Measurements from ENCODE around the gene SYT1.

DNA sequence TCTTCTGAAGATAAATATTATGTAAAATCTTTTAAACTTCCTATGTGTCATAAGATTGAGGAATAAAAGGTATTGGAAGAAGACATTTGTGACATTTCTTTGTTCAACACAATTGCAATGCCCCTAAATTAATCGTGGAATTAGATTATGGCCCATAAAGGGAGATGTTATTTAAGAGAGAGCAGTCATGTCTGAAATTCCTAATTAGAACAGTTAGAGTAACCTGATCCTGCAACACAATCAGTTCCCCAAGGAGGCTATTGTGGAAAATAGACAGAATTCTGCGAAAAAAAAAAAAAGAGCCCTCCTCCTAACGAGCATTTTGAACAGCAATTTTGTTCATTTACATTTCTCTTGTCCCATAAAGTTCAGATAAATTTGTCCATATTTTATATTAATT, 486.7 kb downstream of the SYT1 start:
- no peak for TF ChIP-seq POLR2AphosphoS5 (IDR thresholded peaks at IDR 0.05; ENCODE audit: low read depth)
- TF ChIP-seq, protein P1, sequence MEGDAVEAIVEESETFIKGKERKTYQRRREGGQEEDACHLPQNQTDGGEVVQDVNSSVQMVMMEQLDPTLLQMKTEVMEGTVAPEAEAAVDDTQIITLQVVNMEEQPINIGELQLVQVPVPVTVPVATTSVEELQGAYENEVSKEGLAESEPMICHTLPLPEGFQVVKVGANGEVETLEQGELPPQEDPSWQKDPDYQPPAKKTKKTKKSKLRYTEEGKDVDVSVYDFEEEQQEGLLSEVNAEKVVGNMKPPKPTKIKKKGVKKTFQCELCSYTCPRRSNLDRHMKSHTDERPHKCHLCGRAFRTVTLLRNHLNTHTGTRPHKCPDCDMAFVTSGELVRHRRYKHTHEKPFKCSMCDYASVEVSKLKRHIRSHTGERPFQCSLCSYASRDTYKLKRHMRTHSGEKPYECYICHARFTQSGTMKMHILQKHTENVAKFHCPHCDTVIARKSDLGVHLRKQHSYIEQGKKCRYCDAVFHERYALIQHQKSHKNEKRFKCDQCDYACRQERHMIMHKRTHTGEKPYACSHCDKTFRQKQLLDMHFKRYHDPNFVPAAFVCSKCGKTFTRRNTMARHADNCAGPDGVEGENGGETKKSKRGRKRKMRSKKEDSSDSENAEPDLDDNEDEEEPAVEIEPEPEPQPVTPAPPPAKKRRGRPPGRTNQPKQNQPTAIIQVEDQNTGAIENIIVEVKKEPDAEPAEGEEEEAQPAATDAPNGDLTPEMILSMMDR (IDR thresholded peaks at IDR 0.05; ENCODE audit: insufficient read depth, low read length): no peak
